GM13977 (cell line): ENCODE measurements around the gene CSMD2.

Experiments
- DNase-seq: peaks from one replicate; pipeline ENCODE4 v3.0.0; 2012; ENCODE audit warnings: low spot score
- in situ Hi-C: fragments of 300-500 bp; cut with MboI; formaldehyde crosslinking; loops from one replicate; pipeline ENCODE4 v1.12.0; 2022; ENCODE audit warnings: low sequenced_read_pairs, low pct_unique_long_range_greater_than_20kb, mixed read lengths, inconsistent platforms; ENCODE audit not compliant: unreplicated experiment
- TF ChIP-seq, protein P1 (sequence below): IDR thresholded peaks from 2 replicates; pipeline ENCODE4 v1.5.1; 2012; ENCODE audit warnings: mild to moderate bottlenecking, control low read depth; ENCODE audit not compliant: insufficient read depth; ENCODE audit errors: extremely low read depth, missing control alignments

CSMD2 gene

GRCh38 chr1:33706634-33707255 lies 458.3 kb downstream of the CSMD2 start:
- in situ Hi-C loops, result no loop called here
- TF ChIP-seq, protein P1, sequence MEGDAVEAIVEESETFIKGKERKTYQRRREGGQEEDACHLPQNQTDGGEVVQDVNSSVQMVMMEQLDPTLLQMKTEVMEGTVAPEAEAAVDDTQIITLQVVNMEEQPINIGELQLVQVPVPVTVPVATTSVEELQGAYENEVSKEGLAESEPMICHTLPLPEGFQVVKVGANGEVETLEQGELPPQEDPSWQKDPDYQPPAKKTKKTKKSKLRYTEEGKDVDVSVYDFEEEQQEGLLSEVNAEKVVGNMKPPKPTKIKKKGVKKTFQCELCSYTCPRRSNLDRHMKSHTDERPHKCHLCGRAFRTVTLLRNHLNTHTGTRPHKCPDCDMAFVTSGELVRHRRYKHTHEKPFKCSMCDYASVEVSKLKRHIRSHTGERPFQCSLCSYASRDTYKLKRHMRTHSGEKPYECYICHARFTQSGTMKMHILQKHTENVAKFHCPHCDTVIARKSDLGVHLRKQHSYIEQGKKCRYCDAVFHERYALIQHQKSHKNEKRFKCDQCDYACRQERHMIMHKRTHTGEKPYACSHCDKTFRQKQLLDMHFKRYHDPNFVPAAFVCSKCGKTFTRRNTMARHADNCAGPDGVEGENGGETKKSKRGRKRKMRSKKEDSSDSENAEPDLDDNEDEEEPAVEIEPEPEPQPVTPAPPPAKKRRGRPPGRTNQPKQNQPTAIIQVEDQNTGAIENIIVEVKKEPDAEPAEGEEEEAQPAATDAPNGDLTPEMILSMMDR, result no peak
- no peak for DNase-seq

DNA sequence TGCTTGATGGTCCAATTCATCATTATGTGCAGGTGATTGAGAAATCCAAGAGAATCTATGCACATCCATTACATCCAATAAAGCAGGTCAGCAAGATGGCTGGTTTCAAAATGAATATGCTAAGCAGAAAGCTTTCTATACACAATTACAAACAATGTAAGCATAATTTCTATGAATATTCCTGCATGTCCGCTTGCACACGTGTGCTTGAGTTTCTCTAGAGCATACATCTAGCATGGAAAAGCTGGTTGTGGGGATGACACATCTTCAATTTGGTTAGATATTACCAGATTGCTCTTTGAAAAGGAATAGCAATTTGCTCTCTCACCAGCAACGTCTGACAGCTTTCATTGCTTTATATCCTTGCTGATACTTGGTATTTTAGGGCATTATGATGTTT lies 461.6 kb downstream of the CSMD2 start:
- TF ChIP-seq, protein P1, result no peak
- no peak for DNase-seq
- in situ Hi-C loops, result no loop called here

GRCh38 chr1:33698361-33699035 lies 466.5 kb downstream of the CSMD2 start:
- TF ChIP-seq, protein P1, result no peak
- no peak for DNase-seq
- in situ Hi-C loops, result no loop called here

- no peak for DNase-seq
- in situ Hi-C loops, result no loop called here
Observed at GRCh38 chr1:33697816-33698215, 467.2 kb downstream of the CSMD2 start.

DNA sequence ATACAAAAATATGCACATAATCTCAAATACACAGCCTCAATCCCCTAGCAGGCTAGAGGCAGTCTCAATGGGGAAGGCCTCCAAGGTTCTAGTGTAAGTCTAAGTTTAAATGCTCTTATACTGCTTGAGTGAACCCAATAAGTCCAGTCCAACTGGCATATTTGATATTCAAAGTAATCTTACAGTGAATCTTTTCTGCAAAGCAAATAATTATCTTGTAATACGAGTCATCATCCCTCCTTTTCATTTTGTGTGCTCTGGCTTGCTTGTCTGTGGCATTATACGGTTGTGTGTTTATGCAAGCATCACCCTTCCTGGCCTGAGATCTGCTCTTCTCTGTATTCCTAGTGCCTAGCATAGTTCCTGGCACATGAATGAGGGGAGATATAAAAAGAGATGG lies 468.1 kb downstream of the CSMD2 start:
- in situ Hi-C loops, result no loop called here
- no peak for DNase-seq
- TF ChIP-seq, protein P1, result no peak

More at GRCh38 chr1:33697816-33698215, 467.2 kb downstream of the CSMD2 start:
- TF ChIP-seq, protein P1, result no peak

- TF ChIP-seq, protein P1, result no peak
- in situ Hi-C loops, result no loop called here
- DNase-seq, result no peak
Observed at GRCh38 chr1:33696311-33696710, 468.7 kb downstream of the CSMD2 start.
